Measurements from ENCODE around the gene DOCK9. TPM values are rescaled to one million over a fixed set of nuclear protein-coding genes. Genes with fewer than 3 reads are reported as not detected.

DOCK9 gene
- polyA plus RNA-seq, 3 donors, result 50.0 to 58.0 (median 56.7) TPM

GRCh38 chr13:98888222-98888889, 89.5 kb downstream of the DOCK9 start:
- DNase-seq, result no peak

GRCh38 chr13:98886587-98887230, 91.2 kb downstream of the DOCK9 start:
- no peak for DNase-seq

GRCh38 chr13:98885600-98885999, 92.3 kb downstream of the DOCK9 start:
- no peak for DNase-seq

- DNase-seq, result no peak
These were observed 93.9 kb downstream of the DOCK9 start for GRCh38 chr13:98883998-98884397.

- DNase-seq, result no peak
These were observed 96.5 kb downstream of the DOCK9 start for GRCh38 chr13:98881390-98881789.

- DNase-seq, result no peak
These were observed 97.2 kb downstream of the DOCK9 start for GRCh38 chr13:98880677-98881076.

- no peak for DNase-seq
These were observed 97.9 kb downstream of the DOCK9 start for GRCh38 chr13:98879957-98880356.

- DNase-seq, result no peak
These were observed 98.7 kb downstream of the DOCK9 start for GRCh38 chr13:98879127-98879520.

- no peak for DNase-seq
These were observed 99.3 kb downstream of the DOCK9 start for GRCh38 chr13:98878486-98879126.

GRCh38 chr13:98877936-98878335, 99.9 kb downstream of the DOCK9 start:
- DNase-seq, result no peak

GRCh38 chr13:98877466-98877865, 100.4 kb downstream of the DOCK9 start:
- DNase-seq, result no peak

- DNase-seq, result no peak
These were observed 102.6 kb downstream of the DOCK9 start for GRCh38 chr13:98875146-98875729.

GRCh38 chr13:98874029-98874397, 103.9 kb downstream of the DOCK9 start:
- no peak for DNase-seq

GRCh38 chr13:98873377-98874028, 104.4 kb downstream of the DOCK9 start:
- no peak for DNase-seq

GRCh38 chr13:98871727-98872126, 106.1 kb downstream of the DOCK9 start:
- DNase-seq, result no peak

GRCh38 chr13:98869408-98870090, 108.3 kb downstream of the DOCK9 start:
- DNase-seq, result no peak

GRCh38 chr13:98868932-98869331, 108.9 kb downstream of the DOCK9 start:
- DNase-seq, result no peak

- no peak for DNase-seq
These were observed 111.0 kb downstream of the DOCK9 start for GRCh38 chr13:98866882-98867281.

- no peak for DNase-seq
These were observed 117.4 kb downstream of the DOCK9 start for GRCh38 chr13:98860491-98860890.

- DNase-seq, result no peak
These were observed 119.7 kb downstream of the DOCK9 start for GRCh38 chr13:98858191-98858590.

GRCh38 chr13:98856983-98857382, 120.9 kb downstream of the DOCK9 start:
- no peak for DNase-seq

GRCh38 chr13:98854448-98854847, 123.4 kb downstream of the DOCK9 start:
- no peak for DNase-seq

Measured in renal pelvis (tissue), 4 donors.